OCI-LY3 (cell line): ENCODE results near the gene HMCN1.

ENCODE experiments used
- H2AFZ ChIP-seq: fragments of 200-600, 300-600 bp; shearing (Covaris generic); 2 replicates; pipeline ENCODE4 v1.6.0; 2014; ENCODE audit warnings: antibody characterized with exemption, low read depth, low read length
- H3K27ac ChIP-seq: fragments of 200-600, 300-600 bp; sonication (generic); 2 replicates; pipeline ENCODE4 v1.5.1; 2014; ENCODE audit warnings: mild to moderate bottlenecking, low read length, moderate library complexity, mixed read lengths
- H3K27me3 ChIP-seq: fragments of 200-600, 300-600 bp; sonication (generic); 2 replicates; pipeline ENCODE4 v1.6.1; 2014; ENCODE audit warnings: low read depth, low read length, mixed read lengths
- H3K36me3 ChIP-seq: fragments of 200-600, 300-600 bp; sonication (generic); replicated peaks from 2 replicates; pipeline ENCODE3; 2014; ENCODE audit warnings: low read depth, low read length, mixed read lengths
- H3K4me1 ChIP-seq: fragments of 300-600, 200-600 bp; sonication (generic); 2 replicates; pipeline ENCODE4 v1.6.1; 2014; ENCODE audit warnings: low read length, mixed read lengths
- H3K4me2 ChIP-seq: fragments of 200-600, 300-600 bp; sonication (generic); 2 replicates; pipeline ENCODE4 v1.6.1; 2014; ENCODE audit warnings: low read length, mixed read lengths
- H3K4me3 ChIP-seq: fragments of 300-600, 200-600 bp; sonication (generic); 2 replicates; pipeline ENCODE4 v1.5.1; 2014; ENCODE audit warnings: antibody characterized with exemption, mild to moderate bottlenecking, low read length, moderate library complexity
- H3K79me2 ChIP-seq: fragments of 300-600, 200-600 bp; shearing (Covaris generic); 2 replicates; pipeline ENCODE4 v1.6.1; 2014; ENCODE audit warnings: mild to moderate bottlenecking, low read length, mixed read lengths
- H3K9ac ChIP-seq: fragments of 300-600, 200-600 bp; shearing (Covaris generic); 2 replicates; pipeline ENCODE4 v1.6.0; 2014; ENCODE audit warnings: mild to moderate bottlenecking, low read length, moderate library complexity
- H3K9me3 ChIP-seq: fragments of 200-600, 300-600 bp; shearing (Covaris generic); 2 replicates; pipeline ENCODE4 v1.6.1; 2014; ENCODE audit warnings: low read length, mixed read lengths; ENCODE audit not compliant: insufficient read depth
- H4K20me1 ChIP-seq: fragments of 200-600, 300-600 bp; sonication (generic); 2 replicates; pipeline ENCODE4 v1.6.1; 2016; ENCODE audit warnings: low read length, mixed read lengths; ENCODE audit not compliant: insufficient read depth
- EZH2phosphoT487 ChIP-seq: fragments of 200-600 bp; shearing (Covaris generic); IDR thresholded peaks from 2 replicates; pipeline ENCODE4 v1.6.1; 2018; ENCODE audit warnings: antibody characterized with exemption, mixed run types, low read depth
- TF ChIP-seq, protein P1 (sequence below): fragments of 200-600, 300-600 bp; sonication (generic); IDR thresholded peaks from 2 replicates; pipeline ENCODE4 v1.5.1; 2014; ENCODE audit warnings: antibody characterized with exemption, low read length, low read depth

HMCN1 gene

GRCh38 chr1:186202271-186202764, 468.1 kb downstream of the HMCN1 start:
- Histone ChIP-seq H3K79me2 (no peaks in the 10 kb centered on the region), H4K20me1 (no peaks in the 10 kb centered on the region), H3K9me3 (no peaks in the 10 kb centered on the region), H3K36me3 (no peaks in the 10 kb centered on the region), H3K4me1 (no peaks in the 10 kb centered on the region), H2AFZ (no peak overlapping the region), H3K27ac (no peak overlapping the region), H3K27me3 (peaks cover 82% of the 10 kb centered on the region), H3K4me3 (no peak overlapping the region), H3K9ac (no peak overlapping the region), H3K4me2 (no peak overlapping the region)
- no peak for TF ChIP-seq EZH2phosphoT487
- TF ChIP-seq, protein P1, sequence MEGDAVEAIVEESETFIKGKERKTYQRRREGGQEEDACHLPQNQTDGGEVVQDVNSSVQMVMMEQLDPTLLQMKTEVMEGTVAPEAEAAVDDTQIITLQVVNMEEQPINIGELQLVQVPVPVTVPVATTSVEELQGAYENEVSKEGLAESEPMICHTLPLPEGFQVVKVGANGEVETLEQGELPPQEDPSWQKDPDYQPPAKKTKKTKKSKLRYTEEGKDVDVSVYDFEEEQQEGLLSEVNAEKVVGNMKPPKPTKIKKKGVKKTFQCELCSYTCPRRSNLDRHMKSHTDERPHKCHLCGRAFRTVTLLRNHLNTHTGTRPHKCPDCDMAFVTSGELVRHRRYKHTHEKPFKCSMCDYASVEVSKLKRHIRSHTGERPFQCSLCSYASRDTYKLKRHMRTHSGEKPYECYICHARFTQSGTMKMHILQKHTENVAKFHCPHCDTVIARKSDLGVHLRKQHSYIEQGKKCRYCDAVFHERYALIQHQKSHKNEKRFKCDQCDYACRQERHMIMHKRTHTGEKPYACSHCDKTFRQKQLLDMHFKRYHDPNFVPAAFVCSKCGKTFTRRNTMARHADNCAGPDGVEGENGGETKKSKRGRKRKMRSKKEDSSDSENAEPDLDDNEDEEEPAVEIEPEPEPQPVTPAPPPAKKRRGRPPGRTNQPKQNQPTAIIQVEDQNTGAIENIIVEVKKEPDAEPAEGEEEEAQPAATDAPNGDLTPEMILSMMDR: no peak

DNA sequence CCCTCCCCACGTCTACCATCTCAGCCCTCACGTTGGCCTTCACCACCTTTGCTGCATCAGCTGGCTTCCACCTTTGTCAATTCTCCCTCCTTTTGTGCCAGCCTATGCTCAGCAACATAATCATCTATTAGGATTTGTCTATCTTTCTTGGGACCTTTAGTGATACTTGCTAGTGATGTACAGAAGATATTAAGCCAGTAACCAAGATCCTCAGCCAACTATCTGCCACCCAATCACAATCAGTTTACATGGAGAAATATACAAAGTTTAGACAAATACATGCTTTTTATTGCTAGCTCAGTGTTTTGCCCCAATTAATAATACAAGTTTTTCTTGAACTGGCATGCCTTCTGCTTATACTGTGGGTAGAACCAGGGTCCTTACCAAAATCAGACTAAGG, 468.6 kb downstream of the HMCN1 start:
- peaks cover 82% of the 10 kb centered on the region for H3K27me3 ChIP-seq

GRCh38 chr1:186206048-186206570, 471.9 kb downstream of the HMCN1 start:
- Histone ChIP-seq H3K4me2 (no peak overlapping the region), H2AFZ (no peak overlapping the region), H3K4me1 (no peaks in the 10 kb centered on the region), H3K4me3 (no peak overlapping the region), H3K27ac (no peak overlapping the region), H3K9me3 (no peaks in the 10 kb centered on the region), H4K20me1 (no peaks in the 10 kb centered on the region), H3K36me3 (no peaks in the 10 kb centered on the region), H3K9ac (no peak overlapping the region), H3K27me3 (peaks cover 82% of the 10 kb centered on the region), H3K79me2 (no peaks in the 10 kb centered on the region)
- TF ChIP-seq EZH2phosphoT487: no peak

More for the DNA sequence above, 468.6 kb downstream of the HMCN1 start:
- H2AFZ ChIP-seq: no peak overlapping the region
- H3K4me2 ChIP-seq: no peak overlapping the region
- TF ChIP-seq, protein P1: no peak
- no peak for TF ChIP-seq EZH2phosphoT487
- no peak overlapping the region for H3K9ac ChIP-seq
- H3K79me2 ChIP-seq: no peaks in the 10 kb centered on the region
- H3K27ac ChIP-seq: no peak overlapping the region
- H3K9me3 ChIP-seq: no peaks in the 10 kb centered on the region
- no peak overlapping the region for H3K4me3 ChIP-seq
- H3K4me1 ChIP-seq: no peaks in the 10 kb centered on the region
- H3K36me3 ChIP-seq: no peaks in the 10 kb centered on the region
- H4K20me1 ChIP-seq: no peaks in the 10 kb centered on the region

DNA sequence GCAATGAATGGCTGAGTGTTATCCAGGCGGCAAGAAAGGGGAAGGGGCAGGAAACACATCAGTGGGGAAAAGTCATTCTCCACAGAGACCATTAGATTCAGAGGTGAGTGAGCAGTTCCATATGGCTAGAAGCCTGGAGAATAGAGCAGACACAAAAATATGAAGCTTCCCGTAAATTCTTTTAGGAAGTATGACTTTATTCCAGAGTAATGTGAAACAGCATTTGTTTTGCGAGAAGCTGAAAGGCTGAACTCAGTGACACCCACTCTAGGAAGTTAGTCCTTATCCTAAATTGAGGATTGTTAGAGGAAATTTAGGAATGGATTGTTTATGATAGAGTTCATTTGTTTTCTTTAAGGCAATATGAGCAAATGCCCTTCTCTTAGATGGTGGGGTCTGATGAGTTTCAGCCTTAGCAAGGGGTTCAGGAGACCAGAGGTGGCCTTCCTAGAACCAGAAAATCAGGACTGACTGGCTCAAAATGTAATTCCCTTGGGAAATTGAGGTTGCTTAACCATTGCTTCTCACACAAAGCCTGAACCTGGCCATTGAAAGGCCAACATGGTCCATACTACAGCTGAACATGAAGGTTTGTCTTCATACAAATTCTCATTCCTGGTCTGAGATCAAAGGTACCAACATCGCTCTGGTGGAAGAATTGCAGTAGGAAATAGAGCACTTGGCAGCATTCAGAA, 473.3 kb downstream of the HMCN1 start:
- no peak overlapping the region for H3K27ac ChIP-seq
- H3K4me2 ChIP-seq: no peak overlapping the region
- no peaks in the 10 kb centered on the region for H4K20me1 ChIP-seq
- no peaks in the 10 kb centered on the region for H3K9me3 ChIP-seq
- H3K79me2 ChIP-seq: no peaks in the 10 kb centered on the region
- H2AFZ ChIP-seq: no peak overlapping the region
- H3K4me3 ChIP-seq: no peak overlapping the region
- H3K9ac ChIP-seq: no peak overlapping the region
- H3K27me3 ChIP-seq: peaks cover 69% of the 10 kb centered on the region
- H3K4me1 ChIP-seq: no peaks in the 10 kb centered on the region
- TF ChIP-seq, protein P1: no peak
- H3K36me3 ChIP-seq: no peaks in the 10 kb centered on the region
